Measurements from ENCODE around the gene PLCB1.

PLCB1 gene

DNA sequence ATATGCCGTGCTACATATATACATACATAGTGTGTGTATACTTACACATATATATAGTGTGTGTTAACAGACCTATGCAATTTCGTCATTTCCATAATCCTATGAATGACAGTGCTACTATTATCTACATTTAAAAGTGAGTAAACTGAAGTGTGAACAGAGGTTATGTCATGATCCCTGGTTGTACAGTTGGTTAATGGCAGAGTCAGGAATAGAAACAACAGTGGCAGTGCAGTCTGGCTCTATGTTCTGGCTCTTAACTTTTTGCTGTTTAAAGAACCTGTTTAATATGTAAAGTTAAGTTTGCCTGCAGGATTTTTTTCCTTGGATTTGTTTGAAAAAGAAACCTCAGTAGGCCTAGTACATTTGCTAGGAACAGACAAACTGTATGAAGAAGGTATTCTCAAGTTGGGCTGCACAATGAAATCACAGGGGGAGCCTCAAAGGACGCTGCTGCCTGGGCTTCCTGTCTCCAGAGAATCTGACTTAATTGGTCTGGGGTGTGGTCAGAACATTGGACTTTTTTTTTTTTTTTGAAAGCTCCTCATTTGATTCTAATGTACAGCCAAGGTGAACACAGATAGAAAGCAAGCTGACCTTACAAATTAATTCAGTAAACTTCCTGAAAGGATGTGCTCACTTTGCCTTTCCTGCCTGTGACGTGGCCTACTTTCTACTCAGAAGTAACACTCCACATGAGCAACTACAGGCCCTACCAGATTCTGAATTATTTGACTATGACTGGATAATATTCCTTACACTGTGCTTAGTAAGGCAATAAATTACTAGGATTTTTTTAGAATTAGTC, 29.4 kb downstream of the PLCB1 start:
- no peak for TF ChIP-seq FOXP2 (optimal IDR thresholded peaks at IDR 0.05; ENCODE audit: borderline replicate concordance, extremely low read depth, extremely low read length, insufficient read depth)
- TF ChIP-seq SIN3A (IDR thresholded peaks at IDR 0.05; ENCODE audit: borderline replicate concordance, insufficient read depth, low read length) = no peak

DNA sequence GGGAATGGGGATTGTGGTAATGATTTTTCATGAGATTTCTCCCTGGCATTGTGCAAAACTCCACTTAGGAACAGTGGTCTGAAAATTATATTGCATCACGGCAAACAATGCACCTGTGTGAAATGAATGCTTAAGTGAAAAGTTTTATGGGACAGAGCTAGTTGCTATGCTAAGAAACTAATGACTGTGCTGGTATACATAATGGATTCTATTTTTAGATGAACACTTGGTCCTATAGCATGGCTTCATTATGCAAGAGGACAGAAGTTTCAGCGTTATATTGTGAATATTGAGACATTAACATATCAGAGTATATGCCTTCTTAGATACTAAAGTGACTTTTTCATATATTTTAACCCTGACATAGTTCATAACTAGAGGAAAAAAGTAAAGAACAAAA, 30.5 kb downstream of the PLCB1 start:
- no peak for TF ChIP-seq TAF1 (IDR thresholded peaks at IDR 0.05; ENCODE audit: borderline replicate concordance, insufficient read depth, low read length)
- TF ChIP-seq SIN3A (IDR thresholded peaks at IDR 0.05; ENCODE audit: borderline replicate concordance, insufficient read depth, low read length) = no peak
- no peak for TF ChIP-seq FOXP2 (optimal IDR thresholded peaks at IDR 0.05; ENCODE audit: borderline replicate concordance, extremely low read depth, extremely low read length, insufficient read depth)
- TF ChIP-seq, protein P1, sequence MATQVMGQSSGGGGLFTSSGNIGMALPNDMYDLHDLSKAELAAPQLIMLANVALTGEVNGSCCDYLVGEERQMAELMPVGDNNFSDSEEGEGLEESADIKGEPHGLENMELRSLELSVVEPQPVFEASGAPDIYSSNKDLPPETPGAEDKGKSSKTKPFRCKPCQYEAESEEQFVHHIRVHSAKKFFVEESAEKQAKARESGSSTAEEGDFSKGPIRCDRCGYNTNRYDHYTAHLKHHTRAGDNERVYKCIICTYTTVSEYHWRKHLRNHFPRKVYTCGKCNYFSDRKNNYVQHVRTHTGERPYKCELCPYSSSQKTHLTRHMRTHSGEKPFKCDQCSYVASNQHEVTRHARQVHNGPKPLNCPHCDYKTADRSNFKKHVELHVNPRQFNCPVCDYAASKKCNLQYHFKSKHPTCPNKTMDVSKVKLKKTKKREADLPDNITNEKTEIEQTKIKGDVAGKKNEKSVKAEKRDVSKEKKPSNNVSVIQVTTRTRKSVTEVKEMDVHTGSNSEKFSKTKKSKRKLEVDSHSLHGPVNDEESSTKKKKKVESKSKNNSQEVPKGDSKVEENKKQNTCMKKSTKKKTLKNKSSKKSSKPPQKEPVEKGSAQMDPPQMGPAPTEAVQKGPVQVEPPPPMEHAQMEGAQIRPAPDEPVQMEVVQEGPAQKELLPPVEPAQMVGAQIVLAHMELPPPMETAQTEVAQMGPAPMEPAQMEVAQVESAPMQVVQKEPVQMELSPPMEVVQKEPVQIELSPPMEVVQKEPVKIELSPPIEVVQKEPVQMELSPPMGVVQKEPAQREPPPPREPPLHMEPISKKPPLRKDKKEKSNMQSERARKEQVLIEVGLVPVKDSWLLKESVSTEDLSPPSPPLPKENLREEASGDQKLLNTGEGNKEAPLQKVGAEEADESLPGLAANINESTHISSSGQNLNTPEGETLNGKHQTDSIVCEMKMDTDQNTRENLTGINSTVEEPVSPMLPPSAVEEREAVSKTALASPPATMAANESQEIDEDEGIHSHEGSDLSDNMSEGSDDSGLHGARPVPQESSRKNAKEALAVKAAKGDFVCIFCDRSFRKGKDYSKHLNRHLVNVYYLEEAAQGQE (IDR thresholded peaks at IDR 0.05; ENCODE audit: insufficient read depth in 1 of 2, low read depth in 2 of 2, low read length in 2 of 2) = no peak
- no peak for TF ChIP-seq POLR2AphosphoS5 (IDR thresholded peaks at IDR 0.05; ENCODE audit: low read depth, low read length)

DNA sequence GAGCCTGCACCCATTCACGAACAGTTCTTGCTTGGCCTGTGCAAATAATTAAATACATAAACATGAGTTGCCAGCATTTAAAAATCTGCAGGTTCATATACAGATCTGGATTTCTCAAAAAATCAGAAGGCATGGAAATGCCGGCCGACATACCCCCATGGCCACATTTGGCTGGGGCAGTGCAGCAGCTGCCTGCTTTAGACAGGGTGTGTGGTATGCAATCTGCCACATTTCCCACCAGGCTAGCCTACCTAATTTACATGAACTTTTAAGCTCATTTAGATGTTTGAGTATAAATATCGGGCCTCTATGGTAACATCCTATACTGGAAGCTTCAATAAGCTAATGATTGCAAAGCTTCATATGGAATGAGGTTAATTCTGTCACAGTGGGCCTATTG, 31.5 kb downstream of the PLCB1 start:
- TF ChIP-seq POLR2AphosphoS5 (IDR thresholded peaks at IDR 0.05; ENCODE audit: low read depth, low read length) (no peak), SIN3A (IDR thresholded peaks at IDR 0.05; ENCODE audit: borderline replicate concordance, insufficient read depth, low read length) (no peak), FOXP2 (optimal IDR thresholded peaks at IDR 0.05; ENCODE audit: borderline replicate concordance, extremely low read depth, extremely low read length, insufficient read depth) (no peak), TAF1 (IDR thresholded peaks at IDR 0.05; ENCODE audit: borderline replicate concordance, insufficient read depth, low read length) (no peak)
- TF ChIP-seq, protein P1 (IDR thresholded peaks at IDR 0.05; ENCODE audit: insufficient read depth in 1 of 2, low read depth in 2 of 2, low read length in 2 of 2) = no peak

DNA sequence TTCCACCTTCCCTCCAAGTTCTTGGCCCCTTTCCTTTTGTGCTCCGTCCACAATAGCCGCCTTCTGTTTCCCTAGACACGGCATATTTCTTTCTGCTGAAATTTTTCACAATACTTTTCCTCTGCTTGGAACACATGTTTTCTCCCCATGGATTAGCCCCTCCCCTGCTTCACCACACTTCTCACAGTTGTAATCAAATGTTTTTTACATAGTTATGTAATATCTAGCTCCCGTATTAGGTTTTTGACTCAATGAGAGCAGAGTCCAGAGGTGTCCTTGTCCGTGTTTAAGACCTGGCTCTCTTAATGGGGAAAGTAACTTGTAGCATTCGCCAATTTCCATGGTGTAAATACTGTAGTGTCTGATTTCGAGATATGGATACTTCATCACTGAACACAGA, 34.7 kb downstream of the PLCB1 start:
- TF ChIP-seq TAF1 (IDR thresholded peaks at IDR 0.05; ENCODE audit: borderline replicate concordance, insufficient read depth, low read length) (no peak), POLR2AphosphoS5 (IDR thresholded peaks at IDR 0.05; ENCODE audit: low read depth, low read length) (no peak), FOXP2 (optimal IDR thresholded peaks at IDR 0.05; ENCODE audit: borderline replicate concordance, extremely low read depth, extremely low read length, insufficient read depth) (no peak), SIN3A (IDR thresholded peaks at IDR 0.05; ENCODE audit: borderline replicate concordance, insufficient read depth, low read length) (no peak)
- TF ChIP-seq, protein P1 (IDR thresholded peaks at IDR 0.05; ENCODE audit: insufficient read depth in 1 of 2, low read depth in 2 of 2, low read length in 2 of 2) = no peak

DNA sequence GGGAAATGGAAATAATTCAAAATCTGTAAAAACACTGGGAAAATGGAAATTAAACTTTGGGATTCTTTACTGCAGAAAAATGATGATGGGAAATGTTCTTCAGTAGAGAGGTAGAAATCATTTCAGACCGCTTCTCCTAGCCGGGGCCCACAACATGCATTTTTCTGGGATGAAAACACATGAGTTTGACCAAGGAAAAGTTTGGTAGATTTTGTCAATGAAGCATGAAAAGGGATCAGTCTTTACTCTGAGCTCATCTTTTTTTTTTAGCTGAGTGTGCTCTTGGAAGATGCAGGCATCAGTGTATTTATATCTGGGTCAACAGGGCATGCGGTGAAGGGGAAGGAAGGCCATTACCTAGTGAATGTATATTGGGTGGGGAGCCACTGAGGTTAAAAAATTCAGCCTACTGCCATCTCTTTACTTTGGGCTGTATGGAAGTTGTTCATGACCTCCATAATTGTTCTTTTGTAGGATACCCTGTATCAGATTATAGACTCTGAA, 36.8 kb downstream of the PLCB1 start:
- TF ChIP-seq, protein P1 (IDR thresholded peaks at IDR 0.05; ENCODE audit: insufficient read depth in 1 of 2, low read depth in 2 of 2, low read length in 2 of 2) = no peak
- no peak for TF ChIP-seq TAF1 (IDR thresholded peaks at IDR 0.05; ENCODE audit: borderline replicate concordance, insufficient read depth, low read length)
- TF ChIP-seq POLR2AphosphoS5 (IDR thresholded peaks at IDR 0.05; ENCODE audit: low read depth, low read length) = no peak
- TF ChIP-seq SIN3A (IDR thresholded peaks at IDR 0.05; ENCODE audit: borderline replicate concordance, insufficient read depth, low read length) = no peak
- TF ChIP-seq FOXP2 (optimal IDR thresholded peaks at IDR 0.05; ENCODE audit: borderline replicate concordance, extremely low read depth, extremely low read length, insufficient read depth) = no peak
